Measurements from ENCODE around the gene PIK3CA. TPM values are rescaled to one million over a fixed set of nuclear protein-coding genes. Genes with fewer than 3 reads are reported as not detected.

PIK3CA gene
- total RNA-seq, 1 experiment from 2014 or later = 13.4 TPM

- DNase-seq (ENCODE audit: extremely low read depth, low read depth) = no peak
Measured at GRCh38 chr3:179156170-179156569, 8.0 kb downstream of the PIK3CA start.

- no peak for DNase-seq (ENCODE audit: extremely low read depth, low read depth)
Measured at GRCh38 chr3:179156775-179157174, 8.6 kb downstream of the PIK3CA start.

GRCh38 chr3:179158336-179159039 lies 10.3 kb downstream of the PIK3CA start:
- DNase-seq (ENCODE audit: extremely low read depth, low read depth) = no peak

GRCh38 chr3:179163503-179163902 lies 15.3 kb downstream of the PIK3CA start:
- DNase-seq (ENCODE audit: extremely low read depth, low read depth) = no peak

GRCh38 chr3:179164857-179165256 lies 16.7 kb downstream of the PIK3CA start:
- DNase-seq (ENCODE audit: extremely low read depth, low read depth) = no peak

GRCh38 chr3:179166561-179167201 lies 18.5 kb downstream of the PIK3CA start:
- no peak for DNase-seq (ENCODE audit: extremely low read depth, low read depth)

GRCh38 chr3:179168918-179169317 lies 20.8 kb downstream of the PIK3CA start:
- DNase-seq (ENCODE audit: extremely low read depth, low read depth) = no peak

- DNase-seq (ENCODE audit: extremely low read depth, low read depth) = no peak
Measured at GRCh38 chr3:179172546-179172945, 24.4 kb downstream of the PIK3CA start.

GRCh38 chr3:179174316-179174715 lies 26.2 kb downstream of the PIK3CA start:
- no peak for DNase-seq (ENCODE audit: extremely low read depth, low read depth)

- DNase-seq (ENCODE audit: extremely low read depth, low read depth) = no peak
Measured at GRCh38 chr3:179174898-179175297, 26.7 kb downstream of the PIK3CA start.

- DNase-seq (ENCODE audit: extremely low read depth, low read depth) = no peak
Measured at GRCh38 chr3:179175358-179175757, 27.2 kb downstream of the PIK3CA start.

GRCh38 chr3:179177611-179178010 lies 29.5 kb downstream of the PIK3CA start:
- DNase-seq (ENCODE audit: extremely low read depth, low read depth) = no peak

- no peak for DNase-seq (ENCODE audit: extremely low read depth, low read depth)
Measured at GRCh38 chr3:179179256-179179655, 31.1 kb downstream of the PIK3CA start.

- DNase-seq (ENCODE audit: extremely low read depth, low read depth) = no peak
Measured at GRCh38 chr3:179179979-179180759, 32.0 kb downstream of the PIK3CA start.

GRCh38 chr3:179181021-179181472 lies 32.9 kb downstream of the PIK3CA start:
- DNase-seq (ENCODE audit: extremely low read depth, low read depth) = no peak

GRCh38 chr3:179181993-179182551 lies 33.9 kb downstream of the PIK3CA start:
- no peak for DNase-seq (ENCODE audit: extremely low read depth, low read depth)

GRCh38 chr3:179182902-179183301 lies 34.7 kb downstream of the PIK3CA start:
- DNase-seq (ENCODE audit: extremely low read depth, low read depth) = no peak

GRCh38 chr3:179184826-179185225 lies 36.7 kb downstream of the PIK3CA start:
- DNase-seq (ENCODE audit: extremely low read depth, low read depth) = no peak

- no peak for DNase-seq (ENCODE audit: extremely low read depth, low read depth)
Measured at GRCh38 chr3:179186426-179186825, 38.3 kb downstream of the PIK3CA start.

- no peak for DNase-seq (ENCODE audit: extremely low read depth, low read depth)
Measured at GRCh38 chr3:179189759-179190158, 41.6 kb downstream of the PIK3CA start.

- DNase-seq (ENCODE audit: extremely low read depth, low read depth) = no peak
Measured at GRCh38 chr3:179190581-179190980, 42.4 kb downstream of the PIK3CA start.
